ENCODE data around the gene LSM14A.
"Not testable (repeated sequence)": the region's sequence is repeated elsewhere in the genome, so short reads cannot be mapped to it uniquely, and the experiment has no call there.

The LSM14A gene

DNA sequence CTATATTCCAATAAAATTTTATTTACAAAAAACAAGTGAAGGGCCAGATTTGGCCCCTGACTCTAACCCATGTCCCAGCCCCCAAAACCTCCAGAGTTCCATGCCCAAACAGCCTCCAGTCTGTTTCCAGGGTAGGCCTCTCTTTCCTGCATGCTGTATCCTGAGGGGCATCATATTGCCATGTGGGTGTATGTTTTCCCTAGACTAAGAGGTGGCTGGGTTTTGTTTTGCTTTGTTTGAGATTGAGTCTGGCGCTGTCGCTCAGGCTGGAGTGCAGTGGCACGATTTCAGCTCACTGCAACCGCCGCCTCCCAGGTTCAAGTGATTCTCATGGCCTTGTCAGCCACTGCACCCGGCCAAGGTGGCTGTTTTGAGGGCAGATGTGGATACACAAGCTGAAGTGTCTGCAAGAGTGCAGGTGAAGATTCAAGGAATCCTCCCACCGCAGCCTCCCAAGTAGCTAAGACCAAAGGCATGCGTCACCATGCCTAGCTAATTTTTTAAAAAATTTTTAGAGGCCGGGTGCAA is 23.6 kb upstream of the LSM14A start:
- no peak for DNase-seq (ENCODE audit: low read depth)
- no peak overlapping the region for H3K4me3 ChIP-seq (replicated peaks; ENCODE audit: low read depth, low read length)
- TF ChIP-seq, protein P1, sequence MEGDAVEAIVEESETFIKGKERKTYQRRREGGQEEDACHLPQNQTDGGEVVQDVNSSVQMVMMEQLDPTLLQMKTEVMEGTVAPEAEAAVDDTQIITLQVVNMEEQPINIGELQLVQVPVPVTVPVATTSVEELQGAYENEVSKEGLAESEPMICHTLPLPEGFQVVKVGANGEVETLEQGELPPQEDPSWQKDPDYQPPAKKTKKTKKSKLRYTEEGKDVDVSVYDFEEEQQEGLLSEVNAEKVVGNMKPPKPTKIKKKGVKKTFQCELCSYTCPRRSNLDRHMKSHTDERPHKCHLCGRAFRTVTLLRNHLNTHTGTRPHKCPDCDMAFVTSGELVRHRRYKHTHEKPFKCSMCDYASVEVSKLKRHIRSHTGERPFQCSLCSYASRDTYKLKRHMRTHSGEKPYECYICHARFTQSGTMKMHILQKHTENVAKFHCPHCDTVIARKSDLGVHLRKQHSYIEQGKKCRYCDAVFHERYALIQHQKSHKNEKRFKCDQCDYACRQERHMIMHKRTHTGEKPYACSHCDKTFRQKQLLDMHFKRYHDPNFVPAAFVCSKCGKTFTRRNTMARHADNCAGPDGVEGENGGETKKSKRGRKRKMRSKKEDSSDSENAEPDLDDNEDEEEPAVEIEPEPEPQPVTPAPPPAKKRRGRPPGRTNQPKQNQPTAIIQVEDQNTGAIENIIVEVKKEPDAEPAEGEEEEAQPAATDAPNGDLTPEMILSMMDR (IDR thresholded peaks at IDR 0.05; ENCODE audit: low read length, missing control alignments): no peak

DNA sequence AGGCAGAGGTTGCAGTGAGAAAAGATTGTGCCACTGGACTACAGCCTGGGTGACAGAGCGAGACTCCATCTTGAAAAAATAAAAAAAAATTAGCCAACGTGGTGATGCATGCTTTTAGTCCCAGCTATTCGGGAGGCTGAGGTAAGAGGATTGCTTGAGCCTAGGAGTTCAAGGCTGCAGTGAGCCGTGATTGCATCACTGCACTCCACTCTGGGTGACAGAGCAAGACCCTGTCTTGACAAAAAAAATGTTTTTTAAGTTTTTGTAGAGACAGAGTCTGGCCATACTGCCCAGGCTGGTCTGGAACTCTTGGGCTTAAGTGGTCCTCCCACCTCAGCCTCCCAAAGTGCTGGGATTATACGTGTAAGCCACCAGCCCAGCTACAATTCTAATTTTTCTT is 22.4 kb upstream of the LSM14A start:
- H3K4me3 ChIP-seq (replicated peaks; ENCODE audit: low read depth, low read length): no peak overlapping the region
- TF ChIP-seq, protein P1 (IDR thresholded peaks at IDR 0.05; ENCODE audit: low read length, missing control alignments): no peak
- no peak for DNase-seq (ENCODE audit: low read depth)

DNA sequence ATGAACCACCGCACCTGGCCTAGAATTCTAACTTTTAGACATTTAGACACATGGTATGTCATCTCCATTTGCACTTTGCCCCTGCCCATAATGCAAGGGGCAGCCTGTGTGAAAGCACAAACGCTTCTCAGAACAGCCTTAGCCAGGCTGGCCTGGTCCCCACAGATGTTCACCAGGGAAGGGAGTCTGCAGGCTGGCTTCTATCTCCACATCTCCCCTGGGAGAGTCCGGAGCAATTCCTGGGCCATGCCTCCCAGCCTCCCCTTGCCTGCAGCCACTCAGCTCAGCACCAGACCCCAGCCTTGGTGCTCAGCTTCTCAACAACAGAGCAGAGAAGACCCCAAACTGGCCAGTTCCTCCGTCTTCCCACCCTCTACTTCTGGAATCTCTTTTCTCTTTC is 21.7 kb upstream of the LSM14A start:
- no peak for DNase-seq (ENCODE audit: low read depth)
- H3K4me3 ChIP-seq (replicated peaks; ENCODE audit: low read depth, low read length): no peak overlapping the region
- TF ChIP-seq, protein P1 (IDR thresholded peaks at IDR 0.05; ENCODE audit: low read length, missing control alignments): no peak

DNA sequence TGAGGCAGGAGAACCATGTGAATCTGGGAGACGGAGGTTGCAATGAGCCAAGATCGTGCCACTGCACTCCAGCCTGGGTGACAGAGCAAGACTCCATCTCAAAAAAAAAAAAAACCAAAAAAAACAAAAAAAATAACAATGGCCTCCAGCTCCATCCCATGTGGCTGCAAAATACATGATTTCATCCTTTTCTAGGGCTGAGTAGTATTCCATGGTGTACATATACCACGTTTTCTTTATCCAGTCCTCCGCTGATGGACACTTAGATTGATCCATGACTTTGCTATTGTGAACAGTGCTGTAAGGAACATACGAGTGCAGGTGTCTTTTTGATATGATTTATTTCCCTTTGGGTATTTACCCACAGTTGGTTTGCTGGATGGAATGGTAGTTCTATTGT is 20.9 kb upstream of the LSM14A start:
- TF ChIP-seq, protein P1 (IDR thresholded peaks at IDR 0.05; ENCODE audit: low read length, missing control alignments): no peak
- no peak overlapping the region for H3K4me3 ChIP-seq (replicated peaks; ENCODE audit: low read depth, low read length)
- no peak for DNase-seq (ENCODE audit: low read depth)

DNA sequence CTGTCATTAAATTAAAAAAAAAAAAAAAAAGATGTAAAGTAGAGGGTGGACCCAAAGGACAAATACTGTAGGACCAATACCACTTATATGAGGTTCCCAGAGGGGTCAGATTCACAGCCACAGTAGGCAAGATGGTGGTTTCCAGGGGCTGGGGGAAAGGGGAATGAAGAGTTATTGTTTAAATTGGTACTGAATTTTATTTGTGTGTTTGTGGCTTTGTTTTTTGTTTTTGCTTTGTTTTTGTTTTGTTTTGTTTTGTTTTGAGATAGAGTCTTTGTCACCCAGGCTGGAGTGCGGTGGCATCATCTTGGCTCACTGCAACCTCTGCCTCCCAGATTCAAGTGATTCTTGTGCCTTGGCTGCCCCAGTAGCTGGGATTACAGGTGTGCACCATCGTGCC is 17.9 kb upstream of the LSM14A start:
- DNase-seq (ENCODE audit: low read depth): no peak
- no peak overlapping the region for H3K4me3 ChIP-seq (replicated peaks; ENCODE audit: low read depth, low read length)
- TF ChIP-seq, protein P1 (IDR thresholded peaks at IDR 0.05; ENCODE audit: low read length, missing control alignments): no peak

DNA sequence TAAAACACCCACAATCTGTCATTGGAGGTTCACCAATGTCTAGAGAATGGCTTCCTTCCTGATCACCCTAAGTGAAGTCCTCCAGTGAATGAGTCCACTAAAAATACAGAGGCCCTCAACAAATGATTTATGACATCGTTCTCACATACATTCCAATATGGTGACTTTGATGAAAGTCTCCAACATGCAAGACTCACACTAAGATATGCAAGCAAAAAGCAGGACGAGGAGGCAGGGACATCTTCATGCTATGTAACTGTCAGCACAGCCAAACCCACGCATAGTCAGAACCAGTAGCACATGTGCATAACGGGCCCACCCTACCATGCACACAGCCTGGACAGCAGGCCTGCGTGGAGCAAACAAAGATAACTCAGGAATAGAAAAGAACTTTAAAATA is 16.6 kb upstream of the LSM14A start:
- peak; percentile 6 for DNase-seq (ENCODE audit: low read depth)
- H3K4me3 ChIP-seq (replicated peaks; ENCODE audit: low read depth, low read length): no peak overlapping the region
- TF ChIP-seq, protein P1 (IDR thresholded peaks at IDR 0.05; ENCODE audit: low read length, missing control alignments): no peak

DNA sequence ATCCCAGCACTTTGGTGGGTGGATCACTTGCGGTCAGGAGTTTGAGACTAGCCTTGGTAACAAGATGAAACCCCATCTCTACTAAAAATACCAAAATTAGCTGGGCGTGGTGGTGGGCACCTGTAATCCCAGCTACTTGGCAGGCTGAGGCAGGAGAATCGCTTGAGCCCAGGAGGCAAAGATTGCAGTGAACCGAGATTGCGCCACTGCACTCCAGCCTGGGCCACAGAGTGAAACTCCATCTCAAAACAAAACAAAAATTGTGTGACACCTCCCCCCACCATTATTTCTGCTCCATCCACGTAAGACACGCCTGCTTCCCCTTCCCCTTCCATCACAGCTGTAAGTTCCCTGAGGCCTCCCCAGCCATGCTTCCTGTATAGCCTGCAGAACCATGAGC is 13.3 kb upstream of the LSM14A start:
- not testable (repeated sequence) for H3K4me3 ChIP-seq (replicated peaks; ENCODE audit: low read depth, low read length); DNase-seq (ENCODE audit: low read depth)

DNA sequence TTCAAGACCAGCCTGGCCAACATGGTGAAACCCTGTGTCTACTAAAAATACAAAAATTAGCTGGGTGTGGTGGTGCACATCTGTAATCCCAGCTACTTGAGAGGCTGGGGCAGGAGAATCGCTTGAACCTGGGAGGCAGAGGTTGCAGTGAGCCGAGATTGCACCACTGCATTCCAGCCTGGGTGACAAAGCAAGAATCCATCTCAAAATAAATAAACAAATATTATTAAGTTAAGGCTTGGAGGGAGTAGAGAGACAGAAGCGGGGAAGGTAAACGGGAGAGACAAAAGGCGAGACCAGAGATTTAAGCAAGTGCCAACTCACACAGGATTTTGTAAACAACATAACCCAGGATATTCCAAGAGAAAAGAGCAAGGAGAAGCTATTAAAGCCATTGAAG is 12.8 kb upstream of the LSM14A start:
- DNase-seq (ENCODE audit: low read depth): not testable (repeated sequence)

DNA sequence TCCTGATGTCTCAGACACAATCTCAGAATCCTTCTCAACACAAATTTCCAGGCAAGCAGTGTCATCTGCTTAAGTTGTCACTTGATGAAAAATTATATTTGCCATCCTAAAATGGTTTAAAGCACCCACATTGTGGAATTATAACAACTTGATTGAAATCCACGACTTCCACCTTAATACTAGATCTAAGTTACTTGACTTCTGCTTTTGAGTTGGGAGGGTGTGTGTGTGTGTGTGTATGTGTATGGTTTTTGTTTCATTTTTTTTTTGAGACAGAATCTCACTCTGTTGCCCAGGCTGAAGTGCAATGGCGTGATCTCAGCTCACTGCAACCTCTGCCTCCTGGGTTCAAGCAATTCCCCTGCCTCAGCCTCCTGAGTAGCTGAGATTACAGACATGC is 10.4 kb upstream of the LSM14A start:
- not testable (repeated sequence) for DNase-seq (ENCODE audit: low read depth); H3K4me3 ChIP-seq (replicated peaks; ENCODE audit: low read depth, low read length)

More for the DNA sequence above, 12.8 kb upstream of the LSM14A start:
- not testable (repeated sequence) for H3K4me3 ChIP-seq (replicated peaks; ENCODE audit: low read depth, low read length)
